Activated CD8-positive, alpha-beta memory T cell treated with anti-CD3 and anti-CD28 coated beads for 48 hours (primary cell): ENCODE measurements around the gene EBP.
"Not testable (repeated sequence)": the region's sequence is repeated elsewhere in the genome, so short reads cannot be mapped to it uniquely, and the experiment has no call there.

ENCODE experiments used
- DNase-seq, 3 experiments: peaks; one replicate each; pipeline ENCODE4 v3.0.0-alpha.2; 2020; ENCODE audit warnings: low read depth in 2 of 3, low spot score in 2 of 3

The EBP gene

GRCh38 chrX:48492293-48492910 lies 29.2 kb upstream of the EBP start:
- no peak for DNase-seq

DNA sequence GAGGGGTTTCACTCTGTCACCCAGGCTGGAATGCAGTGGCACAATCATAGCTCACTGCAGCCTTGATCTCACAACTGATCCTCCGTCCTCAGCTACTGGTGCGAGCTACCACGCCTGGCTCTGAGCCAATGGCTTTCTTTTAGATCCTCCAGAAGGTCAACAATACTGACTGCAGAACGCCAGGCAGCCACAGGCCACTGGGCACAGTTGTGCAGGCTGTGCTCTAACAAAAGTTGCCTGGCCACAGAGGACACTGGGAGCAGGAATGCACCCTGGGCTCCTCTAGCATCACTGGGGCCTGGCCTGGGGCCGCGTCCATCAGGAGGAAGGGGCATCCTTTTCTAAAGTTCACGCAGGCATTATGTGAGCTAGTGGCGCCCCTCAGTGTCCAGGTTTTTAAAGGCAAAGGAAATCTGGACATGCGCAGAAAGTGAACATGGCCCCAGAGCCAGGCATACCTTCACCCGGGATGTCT lies 27.7 kb upstream of the EBP start:
- no peak for DNase-seq

- DNase-seq = no peak
Observed at GRCh38 chrX:48496660-48497059, 24.9 kb upstream of the EBP start.

- DNase-seq = no peak
Observed at GRCh38 chrX:48497871-48498270, 23.7 kb upstream of the EBP start.

GRCh38 chrX:48498374-48498809 lies 23.2 kb upstream of the EBP start:
- DNase-seq = no peak

GRCh38 chrX:48504261-48504660 lies 17.3 kb upstream of the EBP start:
- no peak for DNase-seq

DNA sequence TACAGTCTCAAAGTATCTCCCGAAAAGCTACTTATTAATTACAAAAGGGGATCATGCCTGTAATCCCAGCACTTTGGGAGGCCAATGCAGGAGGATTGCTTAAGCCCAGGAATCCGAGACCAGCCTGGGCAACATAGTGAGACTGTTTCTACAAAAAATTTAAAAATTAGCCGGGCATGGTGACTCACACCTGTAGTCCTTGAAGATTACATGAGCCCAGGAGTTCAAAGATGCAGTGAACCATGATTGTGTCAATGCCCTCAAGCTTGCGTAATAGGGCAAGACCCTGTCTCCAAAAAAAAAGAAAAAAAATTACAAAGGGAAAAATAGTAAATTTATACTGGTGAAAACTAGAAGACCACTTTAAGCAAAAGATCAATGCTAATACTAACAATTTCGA lies 16.1 kb upstream of the EBP start:
- DNase-seq = no peak

DNA sequence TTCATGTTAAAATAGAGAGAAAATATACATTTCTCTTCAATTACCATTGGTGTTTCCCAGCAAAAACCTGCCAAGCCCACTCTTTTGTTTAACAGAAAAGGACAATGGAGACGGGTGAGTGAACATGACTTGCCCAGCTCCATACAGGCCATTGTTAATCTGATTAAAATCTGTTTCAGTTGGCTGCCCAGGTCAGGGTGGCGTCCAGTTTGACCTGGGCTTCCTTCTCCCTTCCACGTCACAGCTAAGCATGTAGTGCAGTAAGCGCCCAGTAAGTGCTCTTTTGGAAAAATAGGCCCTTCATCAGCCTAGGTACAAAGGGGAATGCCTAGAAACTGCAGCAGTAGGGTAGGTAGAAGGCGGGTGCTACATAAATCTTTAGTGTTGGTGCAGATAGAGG lies 14.4 kb upstream of the EBP start:
- DNase-seq = no peak

GRCh38 chrX:48508400-48509244 lies 13.0 kb upstream of the EBP start, which contains the start of gene PORCN:
Gene PORCN, plus strand, starts transcription at chrX:48508992. Its CDS starts 829 bp downstream, at chrX:48509821.
- peak; percentile 40 to 61 (median 53) for DNase-seq

DNA sequence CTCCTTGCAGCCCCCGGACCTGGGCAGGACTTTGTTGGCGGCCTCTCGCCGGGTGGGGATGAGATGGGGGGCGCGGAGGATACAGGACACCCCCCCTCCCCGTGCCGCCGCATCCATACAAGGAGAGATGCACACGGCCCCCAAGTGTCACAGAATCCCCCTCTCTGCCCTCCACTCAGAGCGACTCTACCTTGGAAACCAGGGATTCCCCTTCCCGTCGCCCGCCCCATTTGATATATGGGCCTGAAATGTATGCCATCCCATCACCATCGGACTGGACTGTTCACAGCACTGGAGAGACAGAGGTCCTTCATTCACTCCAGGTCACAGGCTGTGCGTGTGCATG lies 12.4 kb upstream of the EBP start:
- DNase-seq = no peak

GRCh38 chrX:48509619-48510018 lies 12.0 kb upstream of the EBP start:
- DNase-seq = no peak

- DNase-seq = no peak
Observed at GRCh38 chrX:48511560-48511959, 10.0 kb upstream of the EBP start.

DNA sequence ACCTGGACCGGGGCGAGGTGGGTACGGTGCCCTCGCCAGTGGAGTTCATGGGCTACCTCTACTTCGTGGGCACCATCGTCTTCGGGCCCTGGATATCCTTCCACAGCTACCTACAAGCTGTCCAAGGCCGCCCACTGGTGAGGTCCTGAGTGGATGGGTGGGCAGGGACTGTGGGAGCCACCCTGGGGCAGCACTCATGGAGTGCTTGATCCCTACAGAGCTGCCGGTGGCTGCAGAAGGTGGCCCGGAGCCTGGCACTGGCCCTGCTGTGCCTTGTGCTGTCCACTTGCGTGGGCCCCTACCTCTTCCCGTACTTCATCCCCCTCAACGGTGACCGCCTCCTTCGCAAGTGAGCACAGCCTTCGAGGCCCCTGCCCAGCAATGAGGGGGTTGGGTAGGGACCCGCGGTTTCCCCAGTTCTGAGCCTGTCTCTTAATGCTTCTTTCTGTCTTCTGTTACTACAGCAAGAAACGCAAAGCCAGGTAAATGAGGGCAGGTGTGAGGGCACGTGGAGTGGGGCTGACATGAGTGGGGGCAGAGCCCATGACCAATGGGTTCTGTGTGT lies 9.2 kb upstream of the EBP start:
- DNase-seq = no peak

DNA sequence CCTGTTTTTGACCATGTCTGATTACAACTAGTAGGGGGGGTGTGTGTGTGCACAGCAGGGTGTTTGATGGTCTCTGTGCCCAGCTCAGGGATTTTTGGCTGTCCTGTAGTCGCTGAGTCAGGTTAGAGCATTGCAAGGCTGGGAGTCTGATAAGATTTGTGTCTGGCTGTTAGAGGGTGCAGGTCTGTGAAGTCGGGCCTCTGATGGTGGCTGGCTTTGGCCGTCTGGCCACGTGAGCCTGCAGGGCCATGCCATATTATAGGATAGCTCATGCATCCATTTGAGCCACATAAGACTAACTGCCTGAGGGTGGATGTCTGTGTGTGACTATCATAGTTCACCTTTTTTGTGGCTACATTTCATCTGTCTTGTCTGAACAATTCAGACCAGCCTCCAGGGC lies 7.9 kb upstream of the EBP start:
- DNase-seq = no peak

DNA sequence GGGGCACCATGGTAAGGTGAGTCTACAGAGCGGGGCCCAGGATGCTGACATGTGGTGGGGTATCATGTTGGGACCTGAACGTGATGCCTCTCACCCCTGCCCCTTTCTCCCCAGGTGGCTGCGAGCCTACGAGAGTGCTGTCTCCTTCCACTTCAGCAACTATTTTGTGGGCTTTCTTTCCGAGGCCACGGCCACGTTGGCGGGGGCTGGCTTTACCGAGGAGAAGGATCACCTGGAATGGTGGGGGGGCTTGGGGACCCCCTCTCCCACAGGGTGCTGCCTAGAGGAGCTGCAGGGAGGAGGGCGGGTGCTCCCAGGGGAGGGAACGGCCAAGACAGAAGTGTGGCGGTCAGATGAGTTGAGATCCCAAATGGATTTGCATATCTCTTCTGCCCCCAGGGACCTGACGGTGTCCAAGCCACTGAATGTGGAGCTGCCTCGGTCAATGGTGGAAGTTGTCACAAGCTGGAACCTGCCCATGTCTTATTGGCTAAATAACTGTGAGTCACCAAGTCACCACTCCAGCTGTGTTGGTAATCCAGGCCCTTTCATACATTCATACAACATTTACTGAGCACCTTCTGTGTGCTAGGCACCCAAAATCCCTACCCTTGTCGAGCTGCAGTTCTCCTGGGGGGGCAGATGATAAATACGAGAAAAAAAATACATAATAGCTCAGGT lies 7.3 kb upstream of the EBP start:
- no peak for DNase-seq

DNA sequence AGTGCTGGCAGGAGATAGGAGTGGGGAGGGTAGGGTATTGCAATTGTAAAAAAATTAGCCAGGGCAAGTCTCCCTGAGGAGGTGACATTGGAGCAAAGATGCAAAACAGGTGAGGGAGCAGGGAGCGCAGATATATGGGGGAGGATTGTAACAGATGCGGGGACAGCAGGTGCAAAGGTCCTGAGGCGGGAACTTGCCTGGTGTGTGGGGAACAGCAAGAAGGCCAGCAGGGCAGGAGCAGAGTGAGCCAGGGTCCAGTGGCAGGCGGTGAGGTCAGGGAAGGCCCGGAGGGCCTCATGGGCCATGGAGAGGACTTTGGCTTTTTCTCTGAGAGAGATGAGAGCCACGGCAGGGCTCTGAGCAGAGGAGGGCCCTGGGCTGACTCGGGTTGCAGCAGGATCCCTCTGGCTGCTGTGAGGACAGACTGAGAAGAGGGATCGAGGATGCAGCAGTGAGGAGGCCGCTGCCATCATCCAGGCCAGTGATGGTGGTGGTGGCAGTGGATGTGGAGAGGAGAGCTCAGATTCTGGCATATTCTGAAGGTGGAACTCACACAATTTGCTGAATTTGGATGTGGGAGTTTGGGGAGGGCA lies 6.6 kb upstream of the EBP start:
- DNase-seq = no peak

DNA sequence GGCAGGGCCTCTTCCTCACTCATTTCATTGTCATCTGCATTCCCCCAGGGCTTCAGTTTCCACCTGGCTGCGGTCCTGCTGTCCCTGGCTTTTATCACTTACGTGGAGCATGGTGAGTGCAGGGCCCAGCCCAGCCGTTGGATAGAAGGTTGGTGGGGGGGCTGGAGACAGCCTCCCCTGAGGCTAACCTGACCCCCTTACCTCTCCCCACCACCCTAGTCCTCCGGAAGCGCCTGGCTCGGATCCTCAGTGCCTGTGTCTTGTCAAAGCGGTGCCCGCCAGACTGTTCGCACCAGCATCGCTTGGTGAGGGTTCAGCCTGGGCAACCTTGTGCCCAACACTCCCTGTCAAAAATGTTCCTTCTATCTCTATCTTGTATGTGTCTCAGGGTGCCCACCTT lies 5.8 kb upstream of the EBP start:
- no peak for DNase-seq

DNA sequence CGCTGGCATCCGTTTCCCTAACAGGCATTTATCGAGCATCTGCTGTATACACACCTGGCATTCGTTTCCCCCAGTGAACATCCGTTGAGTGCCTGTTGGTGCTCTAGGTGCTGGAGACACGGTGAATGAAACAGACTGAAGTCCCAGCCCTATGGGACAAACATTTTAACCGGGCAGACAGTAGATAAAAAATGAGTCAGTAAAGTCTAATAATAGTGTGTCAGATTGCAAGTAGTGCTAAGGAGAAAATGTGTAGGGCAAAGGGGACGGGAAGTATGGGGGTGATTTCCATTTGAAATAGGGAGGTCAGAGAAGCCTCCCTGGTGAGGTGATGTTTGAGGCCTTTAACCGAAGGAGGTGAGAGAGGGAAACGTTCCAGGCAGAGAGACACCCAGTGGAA lies 5.3 kb upstream of the EBP start:
- no peak for DNase-seq

GRCh38 chrX:48516987-48517386 lies 4.6 kb upstream of the EBP start:
- DNase-seq = no peak

GRCh38 chrX:48519481-48519880 lies 2.1 kb upstream of the EBP start:
- not testable (repeated sequence) for DNase-seq

DNA sequence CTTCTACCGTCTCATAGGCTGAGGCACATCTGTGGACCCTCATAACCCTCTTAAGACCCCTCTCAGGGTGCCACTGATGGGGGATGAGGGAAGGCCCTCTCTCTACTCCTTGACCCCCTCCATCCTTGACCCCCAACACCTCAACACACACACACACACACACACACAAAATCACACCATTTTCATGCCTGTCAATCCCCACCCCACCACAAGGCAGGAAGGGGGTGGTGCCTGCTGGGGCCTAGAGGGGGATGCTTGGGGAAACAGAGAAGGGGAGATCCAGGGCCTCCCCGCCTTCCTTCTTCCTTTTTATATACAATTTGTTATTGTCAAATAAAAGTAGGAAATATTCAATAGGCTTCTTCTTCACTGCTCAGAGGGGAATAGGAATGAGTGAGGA lies 1.2 kb upstream of the EBP start:
- DNase-seq = no peak
